GM19023 (cell line): Measurements from ENCODE around the gene KATNAL2.
"Not testable (repeated sequence)": the region's sequence is repeated elsewhere in the genome, so short reads cannot be mapped to it uniquely, and the experiment has no call there.

Source experiments
- ATAC-seq: cut with Tn5 transposase; IDR thresholded peaks from one replicate; pipeline ENCODE4 v1.9.1; 2021; ENCODE audit warnings: mild to moderate bottlenecking, moderate library complexity; ENCODE audit not compliant: unreplicated experiment

Gene KATNAL2

DNA sequence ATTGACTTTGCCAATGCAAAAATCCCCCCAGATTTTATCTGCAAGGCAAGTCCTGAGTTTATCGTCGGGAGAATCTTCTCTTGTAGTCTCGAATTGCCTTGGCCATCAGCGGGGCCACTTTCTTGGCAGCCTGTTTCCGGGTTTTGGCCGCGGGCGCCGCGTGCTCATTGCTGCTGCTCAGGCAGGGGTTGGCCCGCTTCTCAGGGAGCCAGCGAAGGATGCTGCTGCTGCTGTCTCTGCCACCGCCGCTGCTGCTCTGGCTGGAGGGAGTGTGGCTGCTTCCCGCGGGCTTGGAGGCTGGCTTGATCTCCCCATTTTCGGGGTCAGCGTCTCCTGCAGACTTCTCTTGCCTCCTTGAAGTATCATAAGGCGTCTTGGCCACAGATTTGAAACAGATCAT is 115.5 kb downstream of the KATNAL2 start:
- ATAC-seq = no peak

DNA sequence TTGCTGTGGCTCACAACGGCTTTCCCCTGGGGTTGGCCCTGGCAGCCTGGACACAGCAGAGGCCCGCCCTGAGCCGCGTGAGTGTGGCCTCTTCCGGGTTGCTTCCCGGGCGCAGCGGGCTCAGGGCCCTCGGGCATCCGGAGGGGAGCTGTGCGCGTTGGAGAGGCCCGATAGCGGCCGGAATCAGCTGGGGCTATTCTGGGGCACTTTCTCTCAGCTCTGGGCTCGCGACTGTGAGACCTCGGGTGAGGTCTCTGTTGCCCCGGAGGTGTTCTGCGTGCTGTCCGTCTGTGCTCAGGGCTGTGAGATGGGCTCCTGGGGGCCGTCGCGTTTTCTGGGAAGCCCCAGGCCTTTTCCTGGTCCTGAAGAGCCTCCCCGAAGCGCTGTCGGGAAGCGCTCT is 117.2 kb downstream of the KATNAL2 start:
- not testable (repeated sequence) for ATAC-seq

DNA sequence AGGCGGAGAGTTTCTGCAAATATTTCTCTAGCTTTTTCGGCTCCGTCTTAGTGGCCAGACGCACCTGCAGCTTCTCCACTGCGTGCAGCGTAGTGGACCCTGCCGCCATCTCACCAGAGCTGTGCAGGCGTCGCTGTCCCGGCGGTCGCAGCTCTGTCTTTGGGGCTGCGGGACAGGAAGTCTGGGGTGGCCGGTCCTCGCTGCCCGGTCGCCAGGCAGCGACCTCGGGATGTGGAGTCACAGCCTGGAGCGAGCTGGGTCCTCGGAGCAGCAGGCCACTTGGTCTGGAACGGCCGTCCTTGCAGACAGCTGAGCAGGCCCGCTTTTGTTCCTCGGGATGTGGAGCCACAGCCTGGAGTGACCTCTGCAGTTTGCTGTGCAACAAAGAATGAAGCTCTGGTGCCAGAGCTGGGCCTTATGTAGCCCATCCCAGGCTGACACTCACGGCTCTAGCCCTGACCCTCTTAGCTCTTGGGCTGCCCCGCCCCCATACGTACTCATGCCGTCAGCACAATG is 117.8 kb downstream of the KATNAL2 start, which contains the start of gene ELOA2:
TSS of gene ELOA2 (minus strand) at position 466 of the 516 bp plus-strand sequence. CDS start at position 109, 357 bp downstream.
- ATAC-seq = no peak

DNA sequence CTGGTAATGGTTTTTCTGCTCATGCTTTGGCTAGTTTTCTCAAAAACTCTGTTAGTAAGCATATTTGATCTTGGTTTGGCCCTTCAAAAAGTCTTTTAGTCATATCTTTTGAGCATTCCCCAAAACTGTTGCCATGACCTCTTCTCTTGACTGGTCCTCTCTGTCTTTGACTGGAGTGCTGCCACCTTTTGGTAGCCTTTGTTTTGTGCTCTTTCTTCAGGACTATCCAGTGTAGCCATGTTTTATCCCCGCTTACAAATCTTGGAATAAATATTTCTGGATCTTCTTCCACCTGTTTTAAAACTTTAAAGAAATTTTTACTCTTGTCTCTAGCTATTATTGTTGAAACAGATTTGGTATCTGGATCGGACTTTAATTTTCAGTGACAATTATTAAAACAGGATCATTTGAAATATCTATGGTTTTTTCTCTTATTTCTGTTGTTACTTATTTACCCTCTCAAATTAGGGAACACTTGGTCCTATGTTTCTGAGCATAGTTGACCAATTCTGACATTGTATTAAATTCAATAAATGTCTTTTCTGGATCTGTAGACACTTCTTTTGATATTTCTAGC is 119.0 kb downstream of the KATNAL2 start:
- no peak for ATAC-seq

DNA sequence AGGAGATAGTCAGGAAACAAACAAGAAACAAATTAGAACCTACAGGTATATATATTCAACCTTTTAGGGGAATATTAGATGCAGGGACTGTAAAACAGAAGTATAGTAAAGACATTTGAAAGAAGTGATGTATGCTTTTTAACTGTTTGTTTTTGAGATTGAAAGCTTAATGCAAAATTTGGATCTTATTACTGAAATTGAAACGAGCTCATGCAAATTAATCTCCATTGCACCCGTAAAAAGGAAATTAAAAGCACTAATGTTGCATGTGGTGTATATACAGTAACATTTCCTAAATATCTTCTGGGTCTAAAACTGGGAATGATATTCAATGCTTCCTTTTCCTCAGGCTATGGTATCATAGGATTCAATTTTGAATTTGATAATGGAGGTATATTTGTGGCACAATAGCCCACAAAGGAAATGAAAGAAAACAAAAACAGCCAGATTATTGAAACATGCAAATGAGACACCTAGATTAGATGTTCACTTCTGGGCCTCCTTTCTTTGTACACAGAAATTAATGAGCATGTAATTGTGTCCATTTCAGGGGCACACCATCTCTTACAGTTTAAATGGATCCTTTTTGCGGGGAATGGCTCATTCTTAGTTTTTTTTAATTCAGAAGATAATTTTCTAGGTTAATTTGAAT is 119.7 kb downstream of the KATNAL2 start:
- no peak for ATAC-seq

DNA sequence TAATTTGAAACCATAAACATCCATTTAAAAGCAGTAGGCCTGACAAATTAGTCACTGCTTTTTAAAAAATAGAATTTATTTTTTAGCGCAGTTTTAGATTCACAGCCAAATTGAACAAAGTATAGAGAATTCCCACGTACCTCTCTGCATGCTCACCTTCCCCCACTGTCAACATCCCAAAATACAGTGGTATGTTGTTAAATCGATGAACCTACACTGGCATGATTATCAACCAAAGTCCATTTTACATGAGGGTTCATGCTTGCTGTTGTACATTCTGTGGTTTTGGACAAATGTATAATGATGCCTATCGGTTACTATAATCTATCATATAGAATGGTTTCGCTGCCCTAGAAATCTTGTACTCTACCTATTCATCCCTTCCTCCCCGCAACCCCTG is 123.6 kb downstream of the KATNAL2 start:
- no peak for ATAC-seq

DNA sequence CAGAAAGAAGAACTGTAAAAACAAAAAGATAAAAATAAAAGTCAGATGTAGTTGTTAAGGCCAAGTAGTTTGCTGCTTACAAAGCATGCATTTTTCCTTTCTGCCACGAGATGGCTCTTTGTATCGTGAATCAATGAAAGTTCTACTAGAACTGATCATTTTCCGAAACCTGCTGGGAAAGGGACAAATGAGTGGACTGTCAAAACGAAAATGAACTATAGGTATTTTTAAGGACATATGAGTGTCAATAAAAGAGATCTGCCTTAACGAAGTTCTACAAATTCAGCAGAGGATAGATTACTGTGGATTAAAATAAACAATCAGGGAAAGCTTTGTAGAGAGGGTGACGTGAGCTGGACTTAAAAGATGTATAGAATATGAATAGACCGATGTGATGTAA is 133.1 kb downstream of the KATNAL2 start:
- no peak for ATAC-seq

DNA sequence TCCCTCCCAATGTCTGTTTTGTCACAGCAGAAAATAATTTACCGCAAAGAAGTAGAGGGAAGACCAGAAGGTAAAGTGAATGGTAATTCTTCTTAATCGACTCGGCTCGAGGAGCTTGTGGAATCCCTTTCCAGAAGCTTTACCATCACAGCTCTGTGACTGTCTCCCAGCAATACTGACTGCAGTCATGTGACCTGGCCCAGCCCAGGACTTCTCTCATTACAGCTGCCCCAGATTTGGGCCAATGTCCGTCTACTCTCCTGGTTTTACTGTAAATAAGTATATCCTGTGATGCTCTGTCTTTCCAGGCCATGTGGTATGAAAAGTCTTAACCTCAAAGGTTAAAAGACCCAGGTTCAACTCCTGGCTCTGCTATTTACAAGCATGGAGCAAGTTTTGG is 137.0 kb downstream of the KATNAL2 start:
- no peak for ATAC-seq

DNA sequence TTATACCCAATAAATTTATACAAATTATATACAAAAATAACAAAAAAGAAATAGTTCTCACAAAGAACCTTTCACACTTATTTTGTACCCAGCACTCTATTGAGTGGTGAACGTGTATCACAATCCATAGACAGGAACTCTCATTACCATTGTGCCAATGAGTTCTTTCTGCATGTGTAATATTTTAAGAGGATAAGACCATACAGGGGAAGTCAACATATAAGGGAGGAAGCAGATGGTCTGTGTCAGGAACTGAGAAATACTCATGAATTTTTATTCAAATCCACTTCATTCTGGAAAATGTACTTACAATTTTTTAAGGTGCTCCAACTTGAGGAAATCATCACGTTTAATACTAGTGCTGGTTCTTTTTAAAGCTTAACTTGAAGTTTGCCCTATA is 145.1 kb downstream of the KATNAL2 start:
- no peak for ATAC-seq

DNA sequence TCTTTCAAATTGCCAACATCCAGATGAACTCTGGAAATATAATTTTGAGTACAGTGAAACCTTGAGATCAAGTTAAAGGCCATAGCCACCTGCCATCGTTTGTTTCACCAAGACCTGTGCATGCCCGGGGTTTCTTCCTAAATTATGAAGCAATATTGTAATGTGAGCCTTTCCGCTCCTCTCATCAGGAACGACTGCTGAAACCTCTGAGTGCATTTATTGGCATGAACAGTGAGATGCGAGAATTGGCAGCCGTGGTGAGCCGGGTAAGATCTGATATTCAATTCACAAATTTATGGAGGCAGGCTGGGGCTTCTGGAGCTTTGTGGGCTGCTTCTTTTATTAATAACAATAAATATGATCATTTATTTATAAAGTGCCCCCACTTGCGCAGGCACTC is 145.7 kb downstream of the KATNAL2 start:
- ATAC-seq = no peak

DNA sequence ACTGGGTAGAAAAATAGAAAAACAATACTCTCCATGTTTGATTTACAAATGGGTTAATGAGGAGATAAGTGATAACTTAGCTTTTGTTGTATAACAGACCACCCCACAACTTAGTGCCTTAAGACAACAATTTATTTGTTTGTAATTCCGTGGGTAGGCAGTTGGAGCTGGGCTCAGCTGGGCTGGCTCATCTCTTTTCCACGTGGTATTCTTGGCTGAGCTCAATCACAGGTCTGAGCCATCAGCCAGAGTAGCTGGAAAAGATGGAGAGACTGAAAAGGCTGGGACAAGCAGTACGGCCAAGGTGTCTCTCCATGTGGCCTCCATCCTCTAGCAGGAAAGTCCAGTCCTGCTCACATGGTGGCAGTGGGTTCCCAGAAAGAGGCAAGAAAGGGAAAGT is 150.2 kb downstream of the KATNAL2 start:
- no peak for ATAC-seq

DNA sequence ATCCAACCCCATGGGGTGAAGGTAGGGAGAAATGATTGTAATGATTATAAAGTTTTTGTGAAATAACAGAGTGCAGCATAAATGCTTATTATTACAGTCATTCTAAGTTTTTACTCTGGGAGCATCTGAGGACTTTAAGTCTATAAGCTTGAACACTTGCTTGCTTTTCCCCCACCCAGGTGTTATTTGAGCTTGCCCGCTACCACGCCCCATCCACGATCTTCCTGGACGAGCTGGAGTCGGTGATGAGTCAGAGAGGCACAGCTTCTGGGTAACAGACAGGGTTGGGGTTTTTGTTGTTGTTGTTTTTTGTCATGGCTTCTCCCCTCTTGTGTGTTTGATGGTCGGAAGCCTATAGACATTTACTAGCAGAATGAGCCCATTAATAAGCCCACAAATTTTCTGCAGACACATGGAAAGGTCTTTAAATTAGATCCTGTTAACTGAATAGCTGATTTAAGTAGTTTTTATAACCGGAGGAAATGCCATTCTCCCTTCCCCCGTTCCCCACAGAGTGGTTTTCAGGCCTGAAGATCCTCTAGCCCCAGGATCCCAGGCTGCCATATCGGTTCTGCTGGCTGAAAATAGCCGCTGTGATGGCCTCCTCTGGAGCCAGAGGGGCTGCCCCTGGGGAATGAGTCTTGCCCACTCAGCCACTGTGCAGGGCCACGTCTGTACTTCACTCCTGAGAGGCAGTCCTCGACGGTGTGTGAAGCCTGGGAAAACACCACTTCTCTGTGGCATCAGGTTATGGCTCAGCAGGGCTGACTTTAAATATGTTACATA is 157.9 kb downstream of the KATNAL2 start:
- no peak for ATAC-seq

DNA sequence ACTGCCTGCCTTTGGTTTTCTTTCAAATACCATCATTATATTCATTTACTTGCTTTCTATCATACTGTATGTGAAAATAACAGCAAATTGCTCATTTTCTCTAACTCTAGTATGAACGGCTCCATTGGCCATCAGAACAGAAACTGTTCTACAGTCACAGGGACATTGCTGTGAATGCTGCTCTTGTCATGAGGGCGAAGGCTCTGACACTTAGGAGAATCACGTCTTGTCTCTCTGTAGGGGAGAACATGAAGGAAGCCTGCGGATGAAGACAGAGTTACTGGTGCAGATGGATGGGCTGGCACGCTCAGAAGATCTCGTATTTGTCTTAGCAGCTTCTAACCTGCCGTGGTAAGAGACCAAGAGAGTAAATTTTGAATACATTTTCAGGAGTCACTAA is 159.7 kb downstream of the KATNAL2 start:
- no peak for ATAC-seq

DNA sequence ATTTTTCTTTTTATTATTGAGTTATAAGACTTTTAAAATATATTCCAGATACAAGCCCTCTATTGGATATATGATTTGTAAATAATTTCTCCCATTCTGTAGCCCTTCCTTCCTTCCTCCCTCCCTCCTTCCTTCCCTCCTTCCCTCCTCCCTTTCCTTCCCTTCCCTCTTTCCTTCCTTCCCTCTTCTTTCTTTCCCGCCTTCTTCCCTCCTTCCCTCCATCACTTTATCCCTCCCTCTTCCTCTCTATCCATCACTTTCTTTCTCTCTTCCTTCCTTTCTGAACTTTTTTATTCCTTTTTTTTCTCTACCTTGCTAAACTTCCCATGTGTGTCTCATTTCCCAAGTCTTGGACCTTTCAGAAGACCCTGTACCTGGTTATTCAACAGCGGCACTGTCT is 163.5 kb downstream of the KATNAL2 start:
- no peak for ATAC-seq

DNA sequence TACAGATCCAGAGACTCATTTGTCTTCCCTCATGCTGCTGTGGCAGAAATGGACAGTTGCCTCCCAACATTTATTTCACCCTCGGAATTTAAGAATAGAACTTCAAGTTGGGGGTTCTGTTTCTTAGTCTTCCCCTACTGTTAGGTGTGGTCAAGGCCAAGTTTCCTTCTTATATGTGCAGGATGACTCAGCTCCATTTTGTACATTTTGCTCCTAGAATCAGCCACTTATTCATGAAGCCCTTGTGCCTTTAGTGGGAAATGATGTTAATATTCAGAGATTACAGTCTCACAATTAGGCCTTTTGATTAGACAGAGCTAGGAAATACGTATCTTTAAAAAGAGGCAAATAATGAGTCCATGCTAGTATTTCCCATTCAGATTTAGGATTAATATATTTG is 164.2 kb downstream of the KATNAL2 start:
- no peak for ATAC-seq

DNA sequence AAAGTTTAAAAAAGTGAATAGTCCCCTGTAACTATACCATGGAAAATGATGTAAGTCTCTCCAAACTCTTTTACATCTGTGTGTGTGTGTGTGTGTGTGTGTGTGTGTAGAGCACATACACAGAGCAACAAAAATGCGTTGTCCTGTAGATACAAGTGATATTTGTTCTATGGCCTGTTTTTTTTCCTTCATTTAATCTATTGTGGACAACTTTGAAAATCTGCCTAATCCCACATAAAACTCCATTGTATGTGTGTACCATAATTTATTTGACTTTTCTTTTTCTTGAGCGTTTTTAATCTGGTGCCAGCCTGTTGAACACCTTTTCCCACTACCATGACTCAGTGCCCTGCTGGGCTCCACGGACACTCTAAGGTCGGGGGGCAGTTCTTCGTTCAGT is 170.3 kb downstream of the KATNAL2 start:
- ATAC-seq = no peak

DNA sequence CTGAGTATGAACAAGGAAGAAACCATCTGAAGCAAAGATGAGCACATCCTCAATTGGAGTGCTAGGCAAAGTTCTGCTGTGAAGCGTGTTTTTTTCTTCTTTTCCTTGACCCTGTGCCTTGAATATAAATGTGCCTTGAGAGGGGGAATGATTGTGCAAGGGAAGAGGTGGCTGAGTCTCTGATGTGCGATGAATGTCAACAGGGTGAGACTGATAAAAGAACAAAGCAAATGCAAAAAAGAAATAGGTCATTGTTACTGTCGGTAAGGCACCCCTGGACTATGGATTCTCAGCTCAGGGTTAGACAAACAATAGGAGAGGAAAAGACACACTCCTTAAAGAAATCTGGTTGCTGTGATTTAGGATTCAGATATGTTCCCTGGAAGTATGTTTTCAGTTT is 178.4 kb downstream of the KATNAL2 start:
- ATAC-seq = no peak

DNA sequence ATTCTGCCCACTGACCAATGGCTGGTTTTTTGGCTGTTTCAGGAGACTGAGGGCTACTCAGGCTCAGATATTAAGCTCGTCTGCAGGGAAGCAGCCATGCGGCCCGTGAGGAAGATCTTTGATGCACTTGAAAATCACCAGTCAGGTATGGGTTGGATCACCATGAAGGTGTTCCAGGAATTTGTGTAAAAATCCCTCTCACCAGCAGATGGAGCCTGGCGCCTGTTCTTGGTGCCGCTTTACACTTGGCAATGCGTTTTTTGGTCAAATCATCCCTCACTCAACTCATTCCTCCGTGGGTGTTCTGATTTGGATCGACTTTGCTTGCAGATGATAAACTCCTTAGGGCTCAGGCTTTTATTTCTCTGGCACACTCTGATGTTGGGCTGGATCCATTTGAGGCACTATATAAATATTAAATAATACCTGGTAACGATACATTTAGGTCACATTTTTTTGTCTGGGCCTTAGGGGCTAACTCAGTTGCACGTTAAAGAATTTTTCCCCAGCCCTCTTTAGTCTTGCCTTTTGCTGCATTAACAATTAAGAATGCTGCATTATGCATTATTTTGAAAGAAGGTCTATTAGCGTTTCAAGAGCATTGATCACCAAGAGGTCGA is 182.9 kb downstream of the KATNAL2 start:
- ATAC-seq = no peak

DNA sequence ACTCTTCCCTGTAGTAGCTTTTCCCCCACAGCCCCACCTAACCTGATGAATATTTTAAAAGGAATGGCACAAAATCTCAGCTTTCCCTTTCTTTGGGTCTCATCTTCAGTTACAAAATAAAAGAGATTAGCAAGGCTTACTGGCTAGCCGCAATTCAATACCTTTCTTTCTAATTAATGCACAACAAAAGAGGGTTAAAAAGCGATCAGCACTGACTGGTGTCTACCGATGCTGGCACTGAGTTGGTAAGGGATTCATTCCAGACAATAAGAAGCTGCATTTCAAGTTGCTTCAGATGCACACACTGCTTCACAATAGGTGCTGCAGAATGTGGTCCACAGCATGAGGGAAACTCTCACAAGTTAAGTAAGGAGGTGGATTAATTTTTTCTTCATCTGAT is 191.0 kb downstream of the KATNAL2 start:
- ATAC-seq = no peak

DNA sequence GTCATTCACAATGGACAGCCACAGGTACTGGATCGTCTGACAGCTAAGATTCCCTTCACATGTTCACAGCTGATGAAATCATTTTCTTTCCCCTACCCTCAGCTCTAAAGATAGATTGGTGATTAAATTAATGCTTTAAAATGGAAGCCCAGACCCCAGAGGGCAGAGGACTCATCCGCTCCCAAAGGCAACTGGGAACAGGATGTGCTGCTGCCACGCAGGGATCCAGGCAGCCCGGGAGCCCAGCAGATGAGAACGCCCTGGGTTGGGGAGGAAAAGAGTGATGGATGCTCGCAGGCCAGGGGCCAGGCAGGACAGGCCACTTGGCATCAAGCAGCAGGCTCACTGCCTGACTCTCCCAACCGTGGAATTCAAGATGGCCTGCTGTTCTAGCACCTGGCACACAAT is 191.6 kb downstream of the KATNAL2 start:
- no peak for ATAC-seq

DNA sequence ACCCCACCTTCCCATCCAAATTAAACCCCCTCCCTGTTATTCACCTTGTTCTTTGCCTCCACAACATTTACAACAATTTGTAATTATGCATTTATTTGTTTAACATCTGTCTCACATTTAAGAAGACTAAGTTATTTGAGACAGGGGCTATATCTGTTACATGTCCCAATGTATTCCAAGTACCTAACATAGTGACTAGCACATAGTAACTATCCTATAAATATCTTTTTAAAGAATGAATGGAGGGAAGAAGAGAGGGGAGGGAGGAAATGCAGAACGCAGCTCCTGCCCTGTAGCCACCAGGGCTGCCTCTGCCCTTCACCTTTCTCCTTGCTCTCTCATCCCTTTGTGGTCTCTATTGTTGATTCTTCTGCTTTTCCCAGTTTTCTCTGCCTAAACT is 192.3 kb downstream of the KATNAL2 start:
- ATAC-seq = no peak
